Loucy (cell line): ENCODE results near the gene UCP3.

Experiments used
- H2AFZ ChIP-seq: fragments of 200-600 bp; sonication (generic); 2 replicates; pipeline ENCODE4 v1.6.0; 2016; ENCODE audit warnings: antibody characterized with exemption, mild to moderate bottlenecking, low read length, moderate library complexity
- H3F3A ChIP-seq: fragments of 200-600 bp; 2 replicates; pipeline ENCODE4 v1.6.0; 2016; ENCODE audit warnings: antibody characterized with exemption, low read depth, mild to moderate bottlenecking
- H3K27me3 ChIP-seq: fragments of 200-600 bp; sonication (generic); 2 replicates; pipeline ENCODE4 v1.6.1; 2014; ENCODE audit warnings: low read length, mild to moderate bottlenecking; ENCODE audit not compliant: insufficient read depth, poor library complexity, severe bottlenecking
- H3K36me3 ChIP-seq: fragments of 200-600 bp; sonication (generic); 2 replicates; pipeline ENCODE4 v1.6.1; 2016; ENCODE audit warnings: low read length; ENCODE audit not compliant: insufficient read depth
- H3K4me1 ChIP-seq: fragments of 200-600 bp; sonication (generic); 2 replicates; pipeline ENCODE4 v1.5.1; 2014; ENCODE audit warnings: low read length, mild to moderate bottlenecking; ENCODE audit not compliant: insufficient read depth, poor library complexity, severe bottlenecking
- H3K4me2 ChIP-seq: fragments of 200-600 bp; sonication (generic); 2 replicates; pipeline ENCODE4 v1.6.0; 2014; ENCODE audit warnings: antibody characterized with exemption, low read length, low read depth, mild to moderate bottlenecking; ENCODE audit not compliant: poor library complexity, severe bottlenecking
- H3K4me3 ChIP-seq: fragments of 200-600 bp; sonication (generic); 2 replicates; pipeline ENCODE4 v1.5.1; 2014; ENCODE audit warnings: low read length, mild to moderate bottlenecking, mixed read lengths; ENCODE audit not compliant: poor library complexity, severe bottlenecking
- H3K79me2 ChIP-seq: fragments of 200-600 bp; sonication (generic); 2 replicates; pipeline ENCODE4 v1.6.1; 2014; ENCODE audit warnings: low read length; ENCODE audit not compliant: insufficient read depth
- H3K9ac ChIP-seq: fragments of 200-600 bp; sonication (generic); 2 replicates; pipeline ENCODE4 v1.6.0; 2014; ENCODE audit warnings: mild to moderate bottlenecking, low read depth, low read length, moderate library complexity; ENCODE audit not compliant: poor library complexity, severe bottlenecking
- H3K9me2 ChIP-seq: fragments of 200-600 bp; sonication (generic); replicated peaks from 2 replicates; pipeline ENCODE4 v1.6.1; 2016; ENCODE audit warnings: low read depth, low read length, mixed read lengths
- H3K9me3 ChIP-seq: fragments of 200-600 bp; sonication (generic); 2 replicates; pipeline ENCODE4 v1.6.1; 2014; ENCODE audit warnings: mild to moderate bottlenecking, antibody characterized with exemption, low read length, low read depth; ENCODE audit not compliant: insufficient read depth
- H4K20me1 ChIP-seq: fragments of 200-600 bp; sonication (generic); 2 replicates; pipeline ENCODE4 v1.6.0; 2014; ENCODE audit warnings: antibody characterized with exemption, low read length, mild to moderate bottlenecking; ENCODE audit not compliant: insufficient read depth, poor library complexity, severe bottlenecking
- EZH2phosphoT487 ChIP-seq: fragments of 200-600 bp; IDR thresholded peaks from 2 replicates; pipeline ENCODE4 v1.6.1; 2018; ENCODE audit warnings: antibody characterized with exemption, mild to moderate bottlenecking, moderate library complexity, borderline replicate concordance
- TF ChIP-seq, protein P1 (sequence below): fragments of 200-600 bp; sonication (generic); conservative IDR thresholded peaks from 2 replicates; pipeline ENCODE4 v1.5.1; 2014; ENCODE audit warnings: mild to moderate bottlenecking, antibody characterized with exemption, low read length

UCP3 gene

DNA sequence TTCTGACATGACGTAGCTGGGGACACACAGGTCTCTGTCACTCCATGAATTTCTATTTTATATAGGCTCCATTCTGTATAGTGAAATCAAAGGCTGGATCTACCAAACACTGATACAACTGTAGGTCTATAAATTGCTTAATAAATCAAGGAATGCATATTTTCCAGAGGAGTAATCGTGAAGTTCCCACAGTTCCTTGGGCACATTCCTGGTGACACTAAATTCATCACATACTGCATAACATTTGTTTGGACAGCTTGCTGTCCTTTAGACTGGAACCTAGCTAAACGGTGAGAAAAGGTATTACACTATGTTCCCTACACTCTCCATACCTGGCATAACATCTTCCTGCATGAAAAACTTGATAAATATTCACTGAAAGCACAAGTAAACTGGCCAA lies 41.6 kb upstream of the UCP3 start:
- Histone ChIP-seq H3K9me2 (no peaks in the 10 kb centered on the region), H3K9me3 (no peaks in the 10 kb centered on the region), H3K4me1 (no peaks in the 10 kb centered on the region), H4K20me1 (no peaks in the 10 kb centered on the region), H3K79me2 (no peaks in the 10 kb centered on the region), H3F3A (no peaks in the 10 kb centered on the region), H3K9ac (no peak overlapping the region), H2AFZ (no peak overlapping the region), H3K36me3 (peaks cover 76% of the 10 kb centered on the region; the same call in 1 of the 2 replicates), H3K4me3 (no peak overlapping the region), H3K27me3 (no peaks in the 10 kb centered on the region), H3K4me2 (no peak overlapping the region)
- TF ChIP-seq, protein P1, sequence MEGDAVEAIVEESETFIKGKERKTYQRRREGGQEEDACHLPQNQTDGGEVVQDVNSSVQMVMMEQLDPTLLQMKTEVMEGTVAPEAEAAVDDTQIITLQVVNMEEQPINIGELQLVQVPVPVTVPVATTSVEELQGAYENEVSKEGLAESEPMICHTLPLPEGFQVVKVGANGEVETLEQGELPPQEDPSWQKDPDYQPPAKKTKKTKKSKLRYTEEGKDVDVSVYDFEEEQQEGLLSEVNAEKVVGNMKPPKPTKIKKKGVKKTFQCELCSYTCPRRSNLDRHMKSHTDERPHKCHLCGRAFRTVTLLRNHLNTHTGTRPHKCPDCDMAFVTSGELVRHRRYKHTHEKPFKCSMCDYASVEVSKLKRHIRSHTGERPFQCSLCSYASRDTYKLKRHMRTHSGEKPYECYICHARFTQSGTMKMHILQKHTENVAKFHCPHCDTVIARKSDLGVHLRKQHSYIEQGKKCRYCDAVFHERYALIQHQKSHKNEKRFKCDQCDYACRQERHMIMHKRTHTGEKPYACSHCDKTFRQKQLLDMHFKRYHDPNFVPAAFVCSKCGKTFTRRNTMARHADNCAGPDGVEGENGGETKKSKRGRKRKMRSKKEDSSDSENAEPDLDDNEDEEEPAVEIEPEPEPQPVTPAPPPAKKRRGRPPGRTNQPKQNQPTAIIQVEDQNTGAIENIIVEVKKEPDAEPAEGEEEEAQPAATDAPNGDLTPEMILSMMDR: no peak
- no peak for TF ChIP-seq EZH2phosphoT487

DNA sequence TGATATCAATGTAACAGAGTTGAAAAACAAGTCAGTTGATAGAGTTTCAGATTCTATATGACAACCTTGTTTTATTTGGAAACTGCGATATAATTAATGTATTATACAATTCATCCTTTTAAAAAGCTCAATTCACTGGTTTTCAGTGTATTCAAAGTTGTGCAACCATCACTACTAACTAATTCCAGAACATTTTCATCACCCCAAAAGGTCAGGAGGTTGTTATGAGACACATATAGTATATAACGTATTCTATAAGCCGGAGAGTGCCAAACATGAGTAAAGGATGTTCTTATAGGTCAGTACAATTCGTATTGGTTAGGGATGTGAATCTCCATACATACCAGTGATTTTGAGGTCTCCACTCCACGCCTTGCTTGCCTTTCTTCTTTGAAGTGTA lies 40.1 kb upstream of the UCP3 start:
- no peaks in the 10 kb centered on the region for H4K20me1 ChIP-seq
- H3K4me3 ChIP-seq: no peak overlapping the region
- no peaks in the 10 kb centered on the region for H3K79me2 ChIP-seq
- TF ChIP-seq EZH2phosphoT487: no peak
- TF ChIP-seq, protein P1: no peak
- H3K36me3 ChIP-seq: peaks cover 72% of the 10 kb centered on the region; the same call in 1 of the 2 replicates
- no peaks in the 10 kb centered on the region for H3K9me2 ChIP-seq
- no peaks in the 10 kb centered on the region for H3F3A ChIP-seq
- no peaks in the 10 kb centered on the region for H3K4me1 ChIP-seq
- H3K27me3 ChIP-seq: no peaks in the 10 kb centered on the region
- no peak overlapping the region for H3K9ac ChIP-seq
- H2AFZ ChIP-seq: no peak overlapping the region
- no peak overlapping the region for H3K4me2 ChIP-seq
- no peaks in the 10 kb centered on the region for H3K9me3 ChIP-seq

DNA sequence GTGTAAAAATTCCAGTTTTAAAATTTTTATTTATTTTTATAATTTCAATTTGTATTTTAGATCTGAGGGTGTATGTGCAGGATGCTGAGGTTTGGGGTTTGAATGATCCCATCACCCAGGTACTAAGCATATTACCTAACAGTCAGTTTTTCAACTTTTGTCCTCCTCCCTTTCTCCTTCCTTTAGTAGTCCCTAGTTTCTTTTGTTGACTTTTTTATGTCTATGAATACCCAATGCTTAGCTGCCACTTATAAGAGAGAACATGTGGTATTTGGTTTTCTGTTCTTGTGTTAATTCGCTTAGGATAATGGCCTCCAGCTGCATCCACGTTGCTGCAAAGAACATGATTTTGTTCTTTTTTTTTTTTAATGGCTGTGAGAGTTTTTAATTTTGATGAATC lies 35.7 kb upstream of the UCP3 start:
- no peaks in the 10 kb centered on the region for H3F3A ChIP-seq
- H3K9ac ChIP-seq: no peak overlapping the region
- H3K27me3 ChIP-seq: no peaks in the 10 kb centered on the region
- no peak overlapping the region for H3K4me2 ChIP-seq
- peaks cover 55% of the 10 kb centered on the region; the same call in 1 of the 2 replicates for H3K36me3 ChIP-seq
- H3K79me2 ChIP-seq: no peaks in the 10 kb centered on the region
- H3K4me1 ChIP-seq: no peaks in the 10 kb centered on the region
- H4K20me1 ChIP-seq: no peaks in the 10 kb centered on the region
- no peaks in the 10 kb centered on the region for H3K9me3 ChIP-seq
- no peaks in the 10 kb centered on the region for H3K9me2 ChIP-seq
- H3K4me3 ChIP-seq: no peak overlapping the region
- TF ChIP-seq, protein P1: no peak
- no peak for TF ChIP-seq EZH2phosphoT487
- no peak overlapping the region for H2AFZ ChIP-seq
